GM19351 (cell line): ENCODE data around the gene THOC5.
"Not testable (repeated sequence)": the region's sequence is repeated elsewhere in the genome, so short reads cannot be mapped to it uniquely, and the experiment has no call there.

ENCODE experiments used
- ATAC-seq: cut with Tn5 transposase; IDR thresholded peaks from one replicate; pipeline ENCODE4 v1.9.1; 2021; ENCODE audit warnings: mild to moderate bottlenecking, moderate library complexity; ENCODE audit not compliant: unreplicated experiment

Gene THOC5

DNA sequence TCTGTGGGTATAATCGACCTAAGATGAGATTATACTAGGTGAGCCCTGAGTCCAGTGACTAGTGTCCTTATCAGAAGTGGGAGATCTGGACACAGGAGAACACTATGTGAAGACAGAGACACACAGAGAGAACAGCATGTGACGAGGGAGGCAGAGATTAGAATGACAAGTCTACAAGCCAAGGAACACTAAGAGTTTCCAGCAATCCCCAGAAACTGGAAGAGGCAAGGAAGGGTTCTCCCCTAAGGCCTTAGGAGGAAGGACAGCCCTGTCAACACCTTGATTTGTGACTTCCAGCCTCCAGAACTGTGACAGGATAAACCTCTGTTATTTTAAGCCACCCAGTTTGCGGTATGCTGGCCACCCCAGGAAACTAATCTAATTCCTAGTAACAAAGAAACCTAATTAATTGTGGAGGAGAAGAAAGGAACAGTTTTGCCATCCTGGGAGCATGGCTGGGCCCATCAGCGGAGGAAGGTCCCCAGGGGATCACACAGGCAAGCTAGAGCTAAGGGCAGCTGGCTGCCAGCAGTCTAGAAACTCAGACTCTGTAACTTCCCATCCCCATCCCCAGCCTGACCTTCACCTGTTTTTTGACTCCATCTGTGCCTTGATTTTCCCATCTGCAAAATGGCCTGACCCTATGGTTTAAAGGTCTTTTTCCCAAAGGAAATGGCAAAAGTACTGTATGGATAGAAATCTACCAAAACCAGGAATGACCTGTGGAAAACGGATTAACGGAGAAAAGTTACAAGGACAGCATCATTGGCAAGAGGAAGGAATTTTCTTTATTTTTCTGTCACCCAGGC is 10.3 kb upstream of the THOC5 start:
- no peak for ATAC-seq

DNA sequence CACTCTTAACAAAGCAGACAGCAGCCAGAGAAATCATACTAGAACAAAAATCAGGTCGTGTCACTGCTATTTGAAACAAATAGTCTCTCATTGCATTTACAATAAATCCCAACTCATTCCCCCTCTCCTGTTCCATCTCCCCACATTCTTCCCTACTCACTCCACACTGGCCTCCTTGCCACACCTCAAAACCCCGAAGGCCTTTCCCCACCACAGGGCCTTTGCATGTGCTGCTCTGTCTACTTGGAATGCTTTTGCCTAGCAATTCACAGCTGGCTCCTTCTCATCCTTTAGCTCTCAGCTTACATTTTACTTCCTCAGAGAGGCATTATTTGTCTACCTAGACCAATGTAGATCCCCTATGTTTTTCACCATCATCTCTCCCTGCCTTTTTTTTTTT is 6.3 kb upstream of the THOC5 start:
- ATAC-seq, result no peak

DNA sequence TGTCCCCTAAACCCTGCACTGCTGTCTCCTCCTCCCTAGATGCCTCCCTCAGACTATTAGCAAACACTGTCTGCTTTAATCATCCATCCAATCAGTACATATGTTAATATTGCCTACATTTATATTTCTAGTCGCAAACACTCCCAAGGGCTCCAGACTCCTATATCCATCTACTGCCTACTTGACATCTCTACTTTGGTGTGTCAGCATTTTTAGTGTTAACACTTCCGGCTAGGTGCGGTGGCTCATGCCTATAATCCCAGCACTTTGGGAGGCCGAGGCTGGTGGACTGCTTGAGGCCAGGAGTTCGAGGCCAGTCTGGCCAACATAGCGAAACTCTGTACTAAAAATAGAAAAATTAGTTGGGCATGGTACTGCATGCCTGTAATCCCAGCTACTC is 5.5 kb upstream of the THOC5 start:
- ATAC-seq, result no peak

GRCh38 chr22:29555065-29555644 is 1.6 kb upstream of the THOC5 start:
- no peak for ATAC-seq

- ATAC-seq, result not testable (repeated sequence)
Measured at GRCh38 chr22:29552357-29552756, 1.2 kb downstream of the THOC5 start.

- no peak for ATAC-seq
Measured at GRCh38 chr22:29550005-29550404, 3.6 kb downstream of the THOC5 start.

GRCh38 chr22:29545045-29545444 is 8.5 kb downstream of the THOC5 start:
- not testable (repeated sequence) for ATAC-seq

DNA sequence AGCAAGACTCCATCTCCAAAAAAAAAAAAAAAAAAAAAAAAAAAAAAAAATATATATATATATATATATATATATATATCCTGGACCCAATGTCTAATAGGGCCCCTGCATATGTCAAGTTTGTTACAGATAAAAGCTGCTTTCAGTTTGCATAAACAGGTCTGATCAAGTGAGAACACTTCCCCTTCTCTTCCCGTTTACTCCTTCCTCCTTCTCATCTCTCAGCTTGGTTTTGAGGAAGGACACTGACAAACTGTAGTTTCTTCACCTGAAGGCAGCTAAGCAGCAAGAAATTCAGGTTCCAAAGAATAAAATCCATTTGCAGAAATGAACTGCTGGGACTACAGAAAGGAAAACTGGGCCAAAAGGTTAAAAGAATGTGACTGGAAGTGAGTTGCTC is 11.7 kb downstream of the THOC5 start:
- ATAC-seq, result no peak

DNA sequence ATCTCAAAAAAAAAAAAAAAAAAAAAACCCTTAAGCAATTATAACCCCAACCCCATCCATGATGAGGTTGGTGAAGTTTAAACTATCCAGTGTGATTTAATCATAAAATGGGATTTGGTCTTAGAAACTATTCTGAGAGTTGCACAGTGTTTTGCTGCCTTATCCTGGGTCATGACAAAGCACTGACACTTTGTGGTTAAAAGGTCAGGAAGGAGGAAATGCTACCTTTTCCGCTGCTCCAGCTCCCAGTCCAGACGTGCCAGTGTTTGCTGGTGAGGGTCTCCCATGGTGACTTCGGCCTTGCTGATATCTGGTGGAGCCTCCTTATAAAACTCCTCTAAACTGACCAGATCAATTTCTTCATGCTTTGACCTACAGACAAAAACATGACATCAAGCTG is 14.5 kb downstream of the THOC5 start:
- ATAC-seq, result no peak

- no peak for ATAC-seq
Measured at GRCh38 chr22:29536411-29536810, 17.1 kb downstream of the THOC5 start.

DNA sequence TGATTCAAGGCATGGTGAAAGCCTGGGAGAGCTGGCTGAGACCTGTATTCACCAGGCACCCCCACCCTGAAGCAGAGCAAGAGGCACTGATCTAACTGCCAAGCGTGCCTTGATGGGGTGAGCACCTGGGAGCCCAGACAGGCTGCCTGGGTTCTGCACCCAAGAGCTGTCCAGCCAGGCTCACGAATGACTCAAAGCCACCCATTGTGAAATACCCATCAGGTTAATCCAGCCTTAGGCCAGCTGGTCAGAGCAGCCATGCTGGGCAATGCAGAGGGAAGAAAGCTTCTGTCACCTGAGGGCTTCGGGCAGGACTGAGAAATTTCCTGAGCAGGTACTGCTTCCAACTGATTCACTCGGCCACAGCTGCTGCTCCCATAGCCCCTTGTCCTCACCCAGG is 22.1 kb downstream of the THOC5 start:
- ATAC-seq, result no peak

DNA sequence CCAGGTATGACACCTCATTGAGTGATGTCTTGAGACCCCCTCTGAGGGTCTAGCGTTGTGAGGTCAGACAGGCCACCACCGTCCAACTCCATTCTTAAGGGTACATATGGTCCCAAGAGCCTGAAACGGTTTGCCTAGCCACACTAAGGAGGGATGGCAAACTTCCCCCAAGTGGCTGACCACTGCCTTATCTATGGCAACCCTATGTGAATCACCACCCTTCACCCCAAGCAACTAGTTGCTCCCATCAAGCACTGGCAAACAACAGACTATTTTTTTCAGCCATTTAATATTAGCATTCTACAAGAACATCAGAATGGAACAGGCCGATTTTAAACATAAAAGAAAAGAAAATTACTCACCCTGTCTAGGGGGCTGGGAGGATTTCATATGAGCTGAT is 22.8 kb downstream of the THOC5 start:
- no peak for ATAC-seq

GRCh38 chr22:29528144-29528543 is 25.4 kb downstream of the THOC5 start:
- ATAC-seq, result no peak

DNA sequence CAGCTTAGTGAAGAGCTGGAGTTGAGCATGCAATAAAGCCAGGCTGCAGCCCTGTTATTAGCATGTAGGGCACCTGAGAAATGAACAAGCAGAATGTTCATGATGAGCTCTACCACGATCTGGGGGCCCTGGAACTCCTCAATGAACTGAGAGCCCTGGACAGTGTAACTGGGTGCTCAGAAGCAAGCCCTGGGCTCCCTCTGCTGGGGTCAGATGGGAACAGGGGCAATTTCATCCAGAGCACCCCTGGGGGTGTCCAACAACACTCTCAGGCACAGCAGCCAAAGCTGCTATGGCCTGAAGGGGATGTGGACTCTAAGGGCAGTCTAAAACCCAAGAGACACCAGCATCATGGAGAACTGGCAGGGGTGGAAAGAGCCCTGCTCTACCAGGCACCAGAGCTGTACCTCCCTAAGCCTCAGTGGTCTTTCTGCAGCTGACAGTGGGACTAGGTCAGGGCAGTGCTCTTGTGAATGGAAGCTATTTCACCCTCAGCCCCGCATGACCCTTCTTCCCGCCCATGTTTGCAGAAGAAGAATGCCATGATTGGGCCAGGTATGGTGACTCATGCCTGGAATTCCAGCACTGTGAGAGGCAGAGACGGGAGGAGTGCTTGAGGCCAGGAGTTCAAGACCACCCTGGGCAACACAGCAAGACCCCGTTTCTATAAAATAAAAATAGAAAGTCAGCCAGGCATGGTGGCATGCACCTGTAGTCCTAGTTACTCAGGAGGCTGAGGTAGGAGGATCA is 28.9 kb downstream of the THOC5 start:
- no peak for ATAC-seq

GRCh38 chr22:29523761-29524160 is 29.8 kb downstream of the THOC5 start:
- no peak for ATAC-seq

DNA sequence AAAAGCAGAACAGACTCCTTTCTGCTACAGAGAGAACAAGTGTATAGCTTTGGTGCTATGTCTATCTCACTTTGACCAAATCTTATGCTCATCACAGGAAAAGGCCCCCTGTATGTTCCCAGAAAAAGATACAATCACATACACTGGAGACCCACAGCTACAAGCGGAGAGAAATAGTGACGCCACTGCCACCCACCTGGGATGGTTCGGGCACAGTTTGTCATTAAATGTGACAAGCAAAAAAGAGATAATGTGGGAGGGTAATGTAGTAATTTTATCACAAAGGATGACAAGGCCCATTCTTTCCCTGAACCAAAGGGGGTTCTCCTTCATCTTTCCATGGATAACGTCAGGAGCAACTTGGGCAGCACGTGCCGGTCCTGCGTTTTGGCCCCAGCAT is 32.0 kb downstream of the THOC5 start:
- ATAC-seq, result no peak

- no peak for ATAC-seq
Measured at GRCh38 chr22:29520851-29521250, 32.7 kb downstream of the THOC5 start.

GRCh38 chr22:29519996-29520395 is 33.6 kb downstream of the THOC5 start:
- no peak for ATAC-seq

DNA sequence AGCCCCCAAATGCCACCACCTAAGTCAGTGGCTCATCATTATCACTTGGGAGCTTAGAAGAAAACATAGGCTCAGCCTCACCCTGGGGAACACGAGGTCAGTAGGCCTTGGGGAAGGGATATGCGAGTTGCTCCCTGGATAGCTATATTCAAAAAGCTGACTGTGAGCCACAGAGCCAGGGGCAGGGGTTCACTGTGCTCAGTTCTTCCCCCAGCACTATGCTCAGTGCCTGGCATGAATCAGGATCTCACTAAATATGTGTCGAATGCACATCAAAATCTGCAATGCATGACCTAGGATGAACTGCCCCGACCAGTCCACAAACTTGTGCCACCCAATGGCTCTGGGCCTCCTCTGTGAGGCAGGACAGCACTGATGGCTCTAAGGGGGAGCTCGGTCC is 35.1 kb downstream of the THOC5 start:
- ATAC-seq, result no peak

GRCh38 chr22:29517215-29517908 is 36.2 kb downstream of the THOC5 start:
- ATAC-seq, result no peak

GRCh38 chr22:29512031-29512430 is 41.5 kb downstream of the THOC5 start:
- ATAC-seq, result no peak
